Measurements from ENCODE around the gene PDE3B. TPM values are rescaled to one million over a fixed set of nuclear protein-coding genes. Genes with fewer than 3 reads are reported as not detected.

Gene PDE3B
- total and polyA plus RNA-seq, 2 of the 8 experiments (the other 6 are each of a cell fraction or from before 2014, with no cell fraction given), result 2.7 to 10.9 TPM

DNA sequence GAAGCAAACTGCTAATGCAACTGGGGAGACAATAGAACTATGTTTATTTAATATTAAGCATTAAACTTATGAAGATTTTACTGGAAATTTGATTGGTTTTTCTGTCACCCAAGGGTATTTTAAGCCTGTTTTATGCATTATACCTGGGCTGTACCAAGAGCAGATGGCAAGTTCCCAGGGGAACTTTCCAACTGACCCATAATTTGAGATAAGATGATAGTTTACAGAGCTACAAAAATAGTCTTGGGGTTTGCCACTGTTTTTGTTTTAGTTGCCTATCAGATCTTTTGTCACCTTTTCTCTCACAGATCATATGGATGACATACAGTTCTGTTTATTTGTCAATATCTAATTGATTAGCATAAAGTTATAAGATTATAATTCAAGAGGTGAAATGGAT lies 43.9 kb downstream of the PDE3B start:
- H2BK5ac ChIP-seq (ENCODE audit: low read depth, low read length), result no peak overlapping the region
- H4K20me1 ChIP-seq (replicated peaks in 1 of 2; ENCODE audit: control insufficient read depth in 1 of 2, insufficient read depth in 2 of 2, low read length in 2 of 2), result no peaks in the 10 kb centered on the region
- no peak overlapping the region for H4K91ac ChIP-seq (replicated peaks; ENCODE audit: insufficient read length, low read length)
- no peak overlapping the region for H3K23ac ChIP-seq (ENCODE audit: insufficient read length)
- POLR2A ChIA-PET (ENCODE audit: partially characterized antibody), result no interaction called here
- H3K4me3 ChIP-seq (ENCODE audit: extremely low read depth in 1 of 4, insufficient read depth in 2 of 4, low read depth in 3 of 4, low read length in 4 of 4), result no peak overlapping the region
- FAIRE-seq (no peak), DNase-seq (ENCODE audit: low read depth in 1 of 2, low spot score in 2 of 2) (no peak)
- no peak overlapping the region for H2AFZ ChIP-seq (ENCODE audit: low read length)
- CTCF ChIA-PET (ENCODE audit: partially characterized antibody), result interaction anchor here (0.7 kb wide), 1 partner anchor 169 kb away, joined by 4 read pairs; no protein-coding TSS in a partner anchor
- H2BK15ac ChIP-seq (ENCODE audit: low read length), result no peak overlapping the region
- H3K9ac ChIP-seq (replicated peaks in 1 of 4; ENCODE audit: extremely low read depth in 1 of 4, low read depth in 3 of 4, low read length in 3 of 4), result no peak overlapping the region
- H3K14ac ChIP-seq (ENCODE audit: insufficient read length), result no peak overlapping the region
- H3K79me1 ChIP-seq (ENCODE audit: low read depth, low read length), result no peaks in the 10 kb centered on the region
- no peak overlapping the region for H4K8ac ChIP-seq (ENCODE audit: extremely low read depth, insufficient read depth, low read length)
- no peak overlapping the region for H4K5ac ChIP-seq (ENCODE audit: insufficient read length, low read depth, low read length)
- H3K4me1 ChIP-seq (replicated peaks in 1 of 4; ENCODE audit: control insufficient read depth in 3 of 4, insufficient read depth in 4 of 4, low read length in 3 of 4), result no peaks in the 10 kb centered on the region
- H3K4me2 ChIP-seq (ENCODE audit: insufficient read depth in 1 of 2, low read depth in 2 of 2, low read length in 2 of 2), result no peak overlapping the region
- no peaks in the 10 kb centered on the region for H3K36me3 ChIP-seq (ENCODE audit: control insufficient read depth in 2 of 4, insufficient read depth in 4 of 4, low read length in 3 of 4)
- no peak overlapping the region for H2BK20ac ChIP-seq (ENCODE audit: low read length)
- H3K18ac ChIP-seq (ENCODE audit: extremely low read depth, low read length), result no peak overlapping the region
- peaks cover 0 to 2% of the 10 kb centered on the region in 2 experiments; a peak in 1 of 4 replicates for H3K79me2 ChIP-seq (ENCODE audit: control insufficient read depth in 1 of 2, insufficient read depth in 2 of 2, low read length in 2 of 2)
- H2AK5ac ChIP-seq (ENCODE audit: low read depth, low read length), result no peak overlapping the region
- no peak overlapping the region for H2BK12ac ChIP-seq (ENCODE audit: low read depth, low read length)
- no peak overlapping the region for H3K4ac ChIP-seq (replicated peaks; ENCODE audit: insufficient read length, low read depth, low read length)
- H3K27ac ChIP-seq (ENCODE audit: low read depth, low read length), result no peak overlapping the region
- no peak for TF ChIP-seq TAF7 (optimal IDR thresholded peaks at IDR 0.05; ENCODE audit: borderline replicate concordance, low read depth, low read length)
- TF ChIP-seq, protein P1, sequence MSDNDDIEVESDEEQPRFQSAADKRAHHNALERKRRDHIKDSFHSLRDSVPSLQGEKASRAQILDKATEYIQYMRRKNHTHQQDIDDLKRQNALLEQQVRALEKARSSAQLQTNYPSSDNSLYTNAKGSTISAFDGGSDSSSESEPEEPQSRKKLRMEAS (IDR thresholded peaks at IDR 0.05), result no peak
- H3K56ac ChIP-seq (replicated peaks; ENCODE audit: insufficient read length, low read depth, low read length), result no peak overlapping the region
- no peak overlapping the region for H2BK120ac ChIP-seq (replicated peaks; ENCODE audit: low read depth, low read length)
- no peaks in the 10 kb centered on the region for H3K9me3 ChIP-seq (ENCODE audit: insufficient read depth in 2 of 2, low read depth in 1 of 2, low read length in 1 of 2)
- H3K27me3 ChIP-seq (replicated peaks in 1 of 4; ENCODE audit: control insufficient read depth in 3 of 4, extremely low read depth in 1 of 4, insufficient read depth in 3 of 4, low read length in 3 of 4), result no peaks in the 10 kb centered on the region
- no peaks in the 10 kb centered on the region for H3K23me2 ChIP-seq (ENCODE audit: low read depth, low read length)

All from H1 (cell line).